ENCODE measurements around the gene CORO6. TPM values are rescaled to one million over a fixed set of nuclear protein-coding genes. Genes with fewer than 3 reads are reported as not detected.

The CORO6 gene
- total RNA-seq, 3 donors from 2014 or later, result 6.6 to 21.3 (median 16.8) TPM

DNA sequence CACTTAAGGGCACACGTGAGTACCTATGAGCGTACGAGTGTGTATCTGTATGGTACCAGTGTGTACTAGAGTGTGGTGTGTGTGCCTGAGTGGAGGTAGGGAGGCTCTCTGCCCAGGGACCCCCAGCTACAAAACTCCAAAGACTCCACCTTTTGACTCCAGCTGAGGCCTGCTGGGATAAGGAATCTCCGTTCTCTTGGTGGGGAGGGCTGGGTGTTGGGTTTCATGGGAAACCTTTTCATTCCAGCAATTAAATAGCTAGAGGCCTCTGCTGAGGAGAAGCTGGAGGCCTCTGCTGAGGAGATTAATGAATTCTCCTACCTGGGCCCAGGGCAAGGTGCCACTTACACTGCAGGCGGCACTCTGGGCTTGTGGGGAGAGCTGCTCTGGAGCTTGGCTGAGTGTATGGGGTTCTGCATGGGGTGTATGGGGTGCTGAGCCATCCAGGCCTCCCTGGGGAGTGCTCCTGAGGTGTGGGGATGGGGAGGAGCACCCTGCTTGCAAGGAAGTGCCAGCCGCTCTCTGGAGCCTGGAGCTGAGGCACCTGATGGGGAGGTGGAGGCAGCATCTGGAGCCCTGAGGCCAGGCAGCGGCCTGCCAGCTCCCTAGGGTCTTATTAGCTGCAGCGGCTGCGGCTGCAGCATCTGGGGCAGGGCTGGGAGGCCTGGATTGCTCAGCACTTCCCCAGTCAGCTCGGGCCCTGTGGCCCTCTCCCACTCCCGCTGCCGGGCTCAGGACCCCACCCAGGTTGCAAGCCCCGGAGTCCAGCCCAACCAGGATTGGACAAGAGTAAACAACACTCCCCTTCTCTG lies 25.1 kb downstream of the CORO6 start:
- no peaks in the 10 kb centered on the region for H3K27me3 ChIP-seq
- no peaks in the 10 kb centered on the region for H3K9me3 ChIP-seq
- TF ChIP-seq POLR2A (IDR thresholded peaks at IDR 0.05), result no peak
- TF ChIP-seq, protein P1, sequence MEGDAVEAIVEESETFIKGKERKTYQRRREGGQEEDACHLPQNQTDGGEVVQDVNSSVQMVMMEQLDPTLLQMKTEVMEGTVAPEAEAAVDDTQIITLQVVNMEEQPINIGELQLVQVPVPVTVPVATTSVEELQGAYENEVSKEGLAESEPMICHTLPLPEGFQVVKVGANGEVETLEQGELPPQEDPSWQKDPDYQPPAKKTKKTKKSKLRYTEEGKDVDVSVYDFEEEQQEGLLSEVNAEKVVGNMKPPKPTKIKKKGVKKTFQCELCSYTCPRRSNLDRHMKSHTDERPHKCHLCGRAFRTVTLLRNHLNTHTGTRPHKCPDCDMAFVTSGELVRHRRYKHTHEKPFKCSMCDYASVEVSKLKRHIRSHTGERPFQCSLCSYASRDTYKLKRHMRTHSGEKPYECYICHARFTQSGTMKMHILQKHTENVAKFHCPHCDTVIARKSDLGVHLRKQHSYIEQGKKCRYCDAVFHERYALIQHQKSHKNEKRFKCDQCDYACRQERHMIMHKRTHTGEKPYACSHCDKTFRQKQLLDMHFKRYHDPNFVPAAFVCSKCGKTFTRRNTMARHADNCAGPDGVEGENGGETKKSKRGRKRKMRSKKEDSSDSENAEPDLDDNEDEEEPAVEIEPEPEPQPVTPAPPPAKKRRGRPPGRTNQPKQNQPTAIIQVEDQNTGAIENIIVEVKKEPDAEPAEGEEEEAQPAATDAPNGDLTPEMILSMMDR (IDR thresholded peaks at IDR 0.05), result no peak
- TF ChIP-seq POLR2AphosphoS5 (IDR thresholded peaks at IDR 0.05), result no peak
- H3K4me3 ChIP-seq, result no peak overlapping the region
- H3K27ac ChIP-seq, result no peak overlapping the region
- DNase-seq (ENCODE audit: low spot score in 2 of 2), result no peak
- no peaks in the 10 kb centered on the region for H3K36me3 ChIP-seq
- peaks cover 0 to 3% of the 10 kb centered on the region in 2 donors for H3K4me1 ChIP-seq
- intact Hi-C loops (cut with DNase I; ENCODE audit: low total_unique reads), result no loop called here

DNA sequence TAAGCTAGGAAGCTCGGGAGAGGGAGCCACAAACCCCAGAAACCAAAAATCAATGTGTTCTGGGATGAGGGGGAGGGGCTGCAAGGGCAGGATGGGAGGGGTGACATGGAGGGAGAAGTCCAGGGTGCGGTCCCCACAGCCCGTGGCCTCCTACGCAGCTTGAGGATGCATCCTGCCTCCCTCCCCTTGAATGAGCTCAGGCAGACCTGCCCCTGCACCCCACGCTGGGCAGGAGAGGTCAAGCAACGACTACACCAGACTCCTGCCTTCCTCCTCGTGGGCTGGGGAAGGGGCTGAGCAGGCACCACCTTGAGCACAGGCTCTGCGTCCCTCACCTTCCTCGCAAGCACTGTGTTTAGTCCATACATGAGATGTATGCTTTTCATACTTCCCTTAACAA lies 25.9 kb downstream of the CORO6 start:
- Histone ChIP-seq H3K4me1 (peaks cover 2 to 10% of the 10 kb centered on the region in 2 donors), H3K4me3 (no peak overlapping the region), H3K9me3 (no peaks in the 10 kb centered on the region), H3K27me3 (no peaks in the 10 kb centered on the region), H3K36me3 (no peaks in the 10 kb centered on the region), H3K27ac (peak overlapping the region in 1 of 2 donors; percentile 52)
- intact Hi-C loops (cut with DNase I; ENCODE audit: low total_unique reads), result no loop called here
- no peak for DNase-seq (ENCODE audit: low spot score in 2 of 2)
- no peak for TF ChIP-seq POLR2AphosphoS5 (IDR thresholded peaks at IDR 0.05)
- TF ChIP-seq, protein P1 (IDR thresholded peaks at IDR 0.05), result no peak
- TF ChIP-seq POLR2A (IDR thresholded peaks at IDR 0.05), result no peak

GRCh38 chr17:29595943-29596774 lies 26.6 kb downstream of the CORO6 start:
- TF ChIP-seq, protein P1 (IDR thresholded peaks at IDR 0.05), result no peak
- Histone ChIP-seq H3K9me3 (no peaks in the 10 kb centered on the region), H3K4me3 (no peak overlapping the region), H3K36me3 (no peaks in the 10 kb centered on the region), H3K4me1 (peaks cover 7 to 16% of the 10 kb centered on the region in 2 donors), H3K27ac (peak overlapping the region in 1 of 2 donors; percentile 52), H3K27me3 (no peaks in the 10 kb centered on the region)
- intact Hi-C loops (cut with DNase I; ENCODE audit: low total_unique reads), result no loop called here
- DNase-seq (ENCODE audit: low spot score in 2 of 2), result no peak

DNA sequence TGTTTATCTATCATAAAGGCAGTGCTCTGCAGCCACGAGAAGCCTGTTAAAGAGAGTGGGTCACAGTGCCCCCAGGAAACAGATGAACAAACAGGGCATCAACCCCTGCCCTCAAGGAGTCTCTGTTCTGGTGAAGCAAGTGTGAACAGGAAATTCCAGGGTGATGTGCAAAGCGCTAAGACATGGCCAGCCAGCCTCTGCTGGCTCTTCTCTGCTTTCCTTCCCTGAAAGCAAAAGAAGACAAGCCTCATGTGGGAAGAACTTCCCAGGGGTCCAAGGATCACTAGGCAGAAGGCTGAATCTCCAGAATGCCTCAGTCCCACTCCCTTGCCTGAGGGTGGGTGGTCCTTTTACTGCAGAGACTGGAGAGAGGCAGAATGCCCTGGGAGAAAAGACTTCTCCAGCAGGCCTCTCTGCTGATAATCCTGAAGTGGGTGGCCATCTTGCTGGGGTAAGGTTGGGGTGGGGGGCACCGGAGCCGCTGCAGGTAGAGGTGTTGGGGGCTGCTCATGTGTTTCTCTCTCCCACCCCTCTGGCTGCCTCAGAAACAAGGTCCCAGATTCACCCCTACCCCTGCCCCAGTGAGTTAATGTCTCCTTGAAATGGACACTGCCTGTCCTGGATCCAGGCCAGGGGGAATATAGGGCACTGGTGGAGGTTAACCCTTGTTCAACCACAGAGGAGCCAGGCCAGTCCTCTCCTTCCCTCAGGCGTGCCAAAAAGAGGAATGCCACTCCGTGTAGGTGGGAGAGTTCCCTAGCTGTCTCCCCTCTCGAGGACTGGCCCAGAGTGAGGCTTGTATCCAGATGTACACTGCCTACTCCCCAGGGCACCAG lies 27.4 kb downstream of the CORO6 start:
- Histone ChIP-seq H3K27ac (peak overlapping the region in 1 of 2 donors; percentile 52), H3K9me3 (no peaks in the 10 kb centered on the region), H3K4me3 (no peak overlapping the region), H3K4me1 (peaks cover 7 to 24% of the 10 kb centered on the region in 2 donors), H3K36me3 (no peaks in the 10 kb centered on the region), H3K27me3 (no peaks in the 10 kb centered on the region)
- intact Hi-C loops (cut with DNase I; ENCODE audit: low total_unique reads), result no loop called here
- TF ChIP-seq POLR2AphosphoS5 (IDR thresholded peaks at IDR 0.05) (no peak), POLR2A (IDR thresholded peaks at IDR 0.05) (no peak)
- TF ChIP-seq, protein P1 (IDR thresholded peaks at IDR 0.05), result no peak
- DNase-seq (ENCODE audit: low spot score in 2 of 2), result no peak

All from breast epithelium (tissue), 4 donors.